GM21526 (cell line): ENCODE measurements around the gene RNLS.
A peak's percentile ranks its signal among the peaks of the same experiment; 100 is the strongest.

Source experiments
- ATAC-seq: cut with Tn5 transposase; IDR thresholded peaks from one replicate; pipeline ENCODE4 v1.9.1; 2021; ENCODE audit warnings: moderate library complexity; ENCODE audit not compliant: unreplicated experiment, low FRiP score

Gene RNLS

DNA sequence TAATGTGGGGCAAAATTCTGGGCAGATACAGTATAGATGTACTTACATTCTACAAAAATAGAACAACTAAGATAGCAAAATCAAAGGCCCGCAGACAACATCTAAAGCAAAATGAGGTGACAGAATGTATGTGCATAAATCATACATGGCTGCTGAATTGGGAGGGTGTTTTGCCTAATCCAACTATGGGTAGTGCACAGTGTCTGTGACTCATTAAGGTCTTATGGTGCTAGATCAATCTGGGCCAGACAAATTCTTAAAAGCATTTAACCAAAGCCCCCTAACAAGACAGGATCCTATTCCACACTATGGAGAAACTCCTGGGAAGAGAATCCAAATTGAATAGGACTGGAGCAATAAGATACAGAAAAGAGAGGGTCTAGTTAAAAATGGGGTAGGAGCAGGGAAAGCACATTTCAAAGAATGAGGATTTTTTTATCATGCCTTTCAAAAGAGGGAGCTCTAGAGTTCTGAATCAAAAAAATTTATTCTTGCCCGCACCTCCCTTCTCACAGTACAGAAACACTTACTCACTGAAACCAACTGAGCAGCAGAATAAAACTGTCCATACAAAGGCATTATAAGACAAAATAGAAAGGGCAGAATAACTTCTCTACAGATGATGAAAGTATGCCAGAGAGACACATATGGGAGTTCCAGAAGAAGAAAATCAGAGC, 181.3 kb downstream of the RNLS start:
- ATAC-seq, result no peak

DNA sequence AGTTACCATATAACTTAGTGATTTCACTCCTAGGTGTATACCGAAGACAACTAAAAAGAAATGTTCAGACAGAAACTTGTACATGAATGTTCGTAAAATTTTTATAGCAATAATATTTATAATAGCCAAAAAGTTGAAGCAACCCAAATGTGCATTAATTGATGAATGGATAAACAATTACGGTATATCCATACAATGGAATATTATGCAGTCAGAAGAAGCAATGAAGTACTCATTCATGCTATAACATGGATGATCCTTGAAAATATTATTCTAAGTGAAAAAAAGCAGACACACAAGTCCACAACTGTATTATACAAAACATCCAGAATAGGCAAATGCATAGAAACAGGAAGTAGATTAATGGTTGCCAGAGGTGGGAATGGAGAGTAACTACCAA, 183.9 kb downstream of the RNLS start:
- ATAC-seq, result no peak

DNA sequence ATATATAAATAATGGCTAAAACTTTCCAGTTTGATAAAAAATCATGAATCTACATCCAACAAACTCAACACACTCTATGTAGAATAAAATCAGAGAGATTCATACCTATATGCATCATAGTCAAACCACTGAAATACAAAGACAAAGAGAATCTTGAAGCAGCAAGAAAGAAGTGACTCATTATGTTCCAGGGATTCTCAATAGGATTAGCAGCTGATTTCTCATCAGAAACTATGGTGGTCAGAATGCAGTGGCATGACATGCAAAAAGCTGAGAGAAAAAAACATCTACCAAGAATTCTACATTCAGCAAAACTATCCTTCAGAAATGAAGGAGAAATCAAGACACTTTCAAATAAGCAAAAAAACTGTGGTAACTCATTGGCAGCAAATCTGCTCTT, 187.4 kb downstream of the RNLS start:
- no peak for ATAC-seq

DNA sequence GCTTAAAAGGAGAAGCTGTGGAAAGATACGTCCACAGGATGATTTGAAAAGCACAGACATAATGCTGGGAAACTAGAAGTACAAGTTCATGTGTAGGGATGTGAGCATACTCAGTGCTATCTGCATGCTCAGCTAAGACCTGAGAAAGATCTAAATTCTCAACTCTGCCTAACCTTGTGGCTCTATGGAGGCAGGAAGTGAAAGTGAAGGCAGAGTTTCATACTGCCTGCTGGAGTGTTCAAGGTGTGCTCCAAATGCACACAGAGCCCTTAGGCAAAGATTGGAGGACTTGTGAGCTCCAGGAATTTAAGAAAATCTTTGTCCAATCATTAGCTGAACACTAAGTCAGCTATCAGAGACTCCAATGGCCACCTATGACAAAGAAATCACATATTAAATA, 190.9 kb downstream of the RNLS start:
- peak; percentile 89 for ATAC-seq

DNA sequence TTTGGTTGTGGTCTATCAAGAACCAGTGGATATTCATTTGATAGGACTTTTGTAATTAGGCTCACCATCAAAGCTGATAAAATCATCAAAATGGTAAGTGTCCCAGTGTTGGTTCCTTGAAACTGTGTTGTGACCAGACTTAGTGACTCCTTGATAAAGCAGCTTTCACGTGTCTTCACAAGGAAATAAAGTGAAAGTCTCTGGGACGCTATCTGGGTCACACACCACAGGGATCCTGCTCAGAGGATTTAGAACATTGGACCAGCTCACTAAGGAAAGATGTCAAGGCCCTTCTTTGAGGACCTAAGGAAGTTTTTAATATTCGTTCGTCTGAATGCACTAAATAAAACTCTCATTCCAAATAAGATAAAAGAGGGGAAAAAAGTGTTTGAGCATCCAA, 193.1 kb downstream of the RNLS start:
- ATAC-seq, result no peak

DNA sequence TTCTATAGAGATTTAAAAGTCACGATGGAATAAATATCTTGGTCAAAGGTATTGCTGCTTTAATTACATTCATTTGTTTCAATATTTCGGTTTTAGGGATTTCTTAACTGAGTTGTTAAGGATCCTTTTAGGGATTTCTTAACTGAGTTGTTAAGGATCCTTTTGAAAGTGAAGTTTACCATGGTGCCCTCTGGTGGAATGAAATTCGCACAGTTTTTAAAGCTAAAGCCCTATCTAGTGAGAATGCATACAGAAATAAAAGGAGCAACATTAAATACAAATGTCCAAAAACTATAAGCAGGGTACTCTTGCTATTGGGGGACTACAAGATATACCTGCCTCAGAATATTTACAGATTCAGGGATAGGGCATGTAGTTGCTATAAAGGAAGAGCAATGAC, 193.7 kb downstream of the RNLS start:
- no peak for ATAC-seq

DNA sequence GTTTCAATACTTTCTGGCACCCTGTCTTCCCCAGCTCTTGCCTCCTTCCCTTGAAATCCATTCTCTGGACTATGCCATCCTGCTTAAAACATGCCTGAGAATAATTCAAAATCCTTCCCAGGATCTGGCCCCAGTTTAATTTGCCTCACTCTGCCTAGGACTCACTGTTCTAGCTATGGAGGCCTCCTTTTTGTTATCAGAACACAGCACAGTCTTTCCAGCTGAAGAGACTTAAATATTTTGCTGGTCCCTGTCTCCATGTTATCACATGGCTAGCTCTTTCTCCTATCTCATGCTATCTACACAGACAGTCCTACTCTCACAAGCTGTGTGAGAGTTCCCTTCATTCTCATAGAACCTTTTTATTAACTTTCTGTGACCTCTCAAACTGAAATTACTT, 194.8 kb downstream of the RNLS start:
- no peak for ATAC-seq

DNA sequence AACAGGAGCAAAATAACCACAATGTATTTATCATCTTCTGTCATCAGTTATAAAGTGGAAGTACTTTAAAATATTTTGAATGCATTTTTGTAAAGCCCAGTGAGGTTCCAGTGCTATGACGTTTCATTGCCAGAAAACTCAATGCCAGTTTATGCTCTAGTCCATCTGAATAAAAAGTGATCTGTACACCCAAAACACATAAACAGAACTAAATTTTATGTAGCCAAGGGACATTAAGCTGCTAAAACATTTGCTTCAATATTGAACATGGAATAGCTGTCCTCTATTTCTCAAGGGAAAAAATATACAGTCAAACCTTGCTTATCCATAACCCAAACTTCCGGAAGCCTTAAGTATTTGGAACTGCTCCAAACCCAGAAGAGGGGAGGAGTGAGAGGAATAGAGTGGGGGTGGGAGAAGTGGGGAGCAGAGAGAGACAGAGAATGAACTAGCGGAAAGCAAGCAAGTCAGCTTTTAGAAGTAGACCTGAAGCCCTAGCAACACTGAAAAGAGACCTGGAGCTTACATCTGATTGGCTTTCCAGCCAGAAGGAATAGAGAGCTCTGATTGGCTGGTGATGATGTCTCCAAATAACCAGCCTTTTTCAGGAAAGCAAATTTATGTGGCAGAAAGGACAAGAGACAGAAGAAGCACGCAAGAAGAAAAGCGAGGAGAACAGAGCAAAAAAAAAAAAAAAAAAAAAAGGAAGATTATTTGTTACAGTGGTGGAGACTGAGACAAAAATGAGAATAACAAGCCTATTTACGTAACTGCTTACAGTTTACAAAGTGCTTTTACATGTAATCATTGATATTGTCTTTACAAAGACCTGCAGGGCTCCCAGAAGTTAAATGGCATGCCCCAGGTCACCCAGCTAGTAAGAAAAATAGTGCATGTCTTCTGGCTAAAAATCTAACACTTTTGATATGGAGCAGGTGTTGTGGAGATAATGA, 196.0 kb downstream of the RNLS start:
- peak; percentile 46 for ATAC-seq

DNA sequence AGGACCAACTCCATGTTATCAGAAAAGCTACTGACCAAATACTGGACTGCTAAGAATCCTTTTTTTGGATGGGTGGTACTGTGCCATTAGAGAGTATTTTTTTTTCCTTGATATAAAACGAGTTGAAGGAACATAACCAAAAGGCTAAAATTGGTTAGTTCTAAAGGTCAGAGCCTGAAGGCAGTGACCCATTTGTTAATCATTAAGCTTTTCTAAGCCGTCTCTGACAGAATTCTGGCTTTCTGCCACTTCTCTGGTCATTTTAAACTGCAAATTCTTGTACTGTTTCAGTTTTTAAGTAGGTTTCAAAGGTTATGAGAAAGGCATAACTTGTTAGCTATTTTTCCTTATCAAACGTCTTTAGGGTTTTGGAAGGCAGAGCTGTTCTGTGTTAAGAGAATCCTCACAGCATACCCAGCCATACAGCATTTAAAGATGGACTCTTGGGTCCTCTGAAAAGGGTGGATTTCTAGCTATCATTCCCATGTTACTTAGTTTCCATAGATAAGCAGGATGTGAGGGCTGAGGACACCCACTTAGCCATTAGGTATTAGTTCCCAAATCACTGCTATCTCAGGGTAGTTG, 196.8 kb downstream of the RNLS start:
- ATAC-seq, result peak; percentile 24

DNA sequence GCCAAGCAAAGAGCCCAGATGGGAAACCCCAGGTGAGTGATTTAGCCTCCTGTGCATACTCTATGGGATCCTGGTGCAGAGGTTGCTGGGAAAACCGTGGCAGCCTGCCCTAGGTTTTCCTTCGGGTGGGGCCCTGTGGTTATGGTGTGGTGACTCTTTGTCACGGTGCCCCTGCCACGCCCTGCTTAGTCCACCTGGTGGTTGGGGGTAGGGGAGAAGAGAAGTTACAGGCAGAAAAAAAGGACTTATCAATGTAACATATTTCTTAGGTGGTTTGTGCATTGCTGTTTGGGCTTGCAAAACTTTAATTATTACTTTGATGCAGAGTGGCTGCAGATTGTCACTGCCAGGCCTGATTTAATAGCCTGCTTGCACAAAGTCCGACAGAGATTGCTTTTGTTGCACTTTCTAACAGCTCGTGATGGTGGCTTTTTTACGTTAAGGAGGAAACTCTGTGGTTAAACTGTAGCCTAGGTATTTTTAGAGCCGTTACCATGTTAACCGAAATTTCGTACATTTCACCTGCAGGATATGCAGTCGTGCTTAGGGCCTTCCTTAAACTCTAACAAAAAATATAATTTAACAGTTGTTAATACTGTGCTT, 197.4 kb downstream of the RNLS start:
- peak; percentile 67 for ATAC-seq

DNA sequence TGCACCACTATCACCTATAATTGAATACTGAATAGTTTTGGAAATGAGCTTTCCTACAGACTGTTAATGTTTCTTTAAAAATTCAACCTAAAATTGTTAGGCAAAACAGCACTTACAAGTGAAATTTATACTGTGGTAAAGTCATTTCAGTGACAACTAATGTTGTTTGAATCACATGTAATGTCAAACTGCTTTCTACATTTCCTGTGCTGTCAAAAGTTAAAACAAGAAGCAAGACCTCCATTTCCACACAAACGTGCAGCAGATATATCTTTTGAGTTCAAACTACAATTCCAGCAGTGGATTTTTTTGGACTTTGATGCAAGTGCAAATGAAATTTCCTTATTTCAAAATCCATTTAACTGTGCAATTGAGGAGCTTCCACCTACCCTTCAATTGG, 199.8 kb downstream of the RNLS start:
- ATAC-seq, result no peak

DNA sequence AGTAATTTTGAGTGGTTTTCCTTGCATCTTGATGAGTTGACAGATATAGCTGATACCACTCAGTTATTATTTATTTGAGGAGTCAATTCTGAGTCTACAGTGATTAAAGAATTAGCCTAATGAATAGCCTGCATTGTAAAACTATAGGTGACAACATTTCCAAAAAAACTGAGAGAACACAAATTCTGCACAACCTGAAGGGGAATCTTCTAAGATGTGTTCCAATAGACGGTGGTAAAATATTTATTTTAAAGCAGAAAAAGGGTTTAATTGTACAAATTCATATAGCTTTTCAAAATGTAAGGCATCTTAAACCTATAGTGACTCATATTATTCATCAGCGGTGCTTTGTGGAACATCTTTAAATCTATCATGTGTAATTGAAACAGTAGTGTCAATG, 200.4 kb downstream of the RNLS start:
- ATAC-seq, result no peak

DNA sequence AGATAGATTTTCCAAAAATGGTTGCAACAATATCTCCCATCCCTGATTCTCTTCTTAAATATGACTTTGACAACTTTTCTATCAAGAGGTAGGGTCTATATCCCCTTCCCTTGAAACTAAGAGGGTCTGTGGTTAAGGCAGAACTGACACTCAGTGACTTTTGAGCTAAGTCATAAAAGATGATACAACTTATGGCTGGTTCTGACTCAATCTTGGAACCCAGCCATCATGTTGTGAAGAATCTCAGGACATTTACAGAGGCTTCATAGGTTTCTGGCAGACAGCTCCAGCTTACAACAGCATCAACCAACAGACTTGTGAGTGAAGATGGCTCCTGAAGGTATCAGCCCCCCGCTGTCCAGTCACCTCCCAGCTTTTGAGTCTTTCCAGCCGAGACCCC, 203.5 kb downstream of the RNLS start:
- no peak for ATAC-seq

DNA sequence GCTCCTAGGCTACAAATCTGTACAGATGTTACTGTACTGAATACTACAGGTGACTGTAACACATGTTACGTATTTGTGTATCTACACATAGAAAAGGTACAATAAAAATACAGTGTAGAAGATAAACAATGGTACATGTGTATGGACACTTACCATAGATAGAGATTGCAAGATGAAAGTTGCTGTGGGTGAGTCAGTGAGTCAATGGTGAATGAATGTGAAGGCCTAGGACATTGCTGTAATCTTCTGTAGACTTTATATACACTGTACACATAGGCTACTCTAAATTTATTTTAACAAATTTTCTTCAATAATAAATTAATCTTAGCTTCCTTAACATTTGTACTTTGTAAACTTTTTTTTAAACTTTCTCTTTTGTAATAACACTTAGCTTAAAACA, 205.6 kb downstream of the RNLS start:
- ATAC-seq, result no peak

DNA sequence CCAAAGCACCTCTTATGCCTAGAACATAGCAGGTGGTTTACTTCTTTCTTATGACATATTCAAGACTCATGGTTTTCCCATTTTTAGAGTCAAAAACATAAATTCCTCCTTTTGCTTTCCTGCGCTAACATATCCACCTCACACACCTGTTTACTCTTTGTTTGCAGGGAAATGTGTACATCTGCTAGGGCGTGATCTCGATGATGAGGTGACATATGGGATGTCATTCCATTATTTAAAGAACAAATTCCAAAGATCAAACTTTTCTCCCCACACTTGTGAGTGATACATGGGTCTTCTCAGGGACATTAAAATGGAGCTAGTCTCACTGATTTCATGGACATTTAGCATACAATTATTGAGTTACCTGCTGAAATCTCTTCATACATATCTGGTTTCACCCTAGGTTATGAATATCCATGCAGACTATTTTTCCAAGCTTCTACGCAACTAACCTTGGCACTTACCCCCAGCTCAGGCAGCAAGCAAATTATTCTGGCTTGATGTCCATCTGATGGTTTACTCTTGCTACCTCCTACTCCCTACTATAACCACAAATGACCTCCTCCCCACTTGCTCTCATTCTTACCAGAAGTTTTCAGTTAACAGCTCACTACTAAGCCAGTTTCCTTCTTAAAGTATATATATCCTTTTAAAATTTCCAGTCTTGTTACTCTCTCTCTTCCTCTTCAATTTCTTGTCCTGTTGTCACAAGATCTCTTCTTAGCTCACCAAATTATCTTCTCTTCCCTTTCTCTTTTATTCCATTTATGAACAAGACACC, 208.5 kb downstream of the RNLS start:
- no peak for ATAC-seq

DNA sequence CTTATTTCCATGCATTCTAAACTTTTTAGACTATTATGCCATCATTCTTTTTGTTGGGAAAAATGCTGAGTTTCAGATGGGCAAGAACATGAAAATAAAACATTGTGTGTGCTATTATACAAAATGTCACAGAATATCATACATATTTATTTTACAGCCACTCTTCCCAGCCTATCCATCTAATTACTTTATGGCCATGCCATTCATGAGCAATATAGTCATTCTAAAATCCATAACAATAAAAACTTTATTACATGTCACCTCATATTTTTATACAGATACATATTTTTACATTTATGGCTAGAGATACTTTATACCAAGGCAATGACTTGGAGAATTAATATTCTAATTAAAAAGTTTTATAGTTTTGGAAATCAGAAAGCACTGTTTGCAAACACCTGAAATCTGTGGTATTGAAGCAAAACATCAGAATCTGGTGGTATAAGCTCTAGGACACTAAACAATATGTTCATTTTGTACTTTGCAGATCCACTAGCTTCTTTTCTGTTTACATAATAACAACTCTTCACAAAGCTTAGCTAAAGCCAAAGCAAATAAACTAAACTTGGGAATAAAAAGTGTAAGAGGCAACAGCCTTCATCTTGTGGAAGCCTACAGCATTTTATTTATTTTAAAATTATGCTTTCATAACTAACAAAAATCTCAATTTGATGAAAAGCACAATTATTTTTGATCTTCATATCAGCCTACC, 210.1 kb downstream of the RNLS start:
- no peak for ATAC-seq

DNA sequence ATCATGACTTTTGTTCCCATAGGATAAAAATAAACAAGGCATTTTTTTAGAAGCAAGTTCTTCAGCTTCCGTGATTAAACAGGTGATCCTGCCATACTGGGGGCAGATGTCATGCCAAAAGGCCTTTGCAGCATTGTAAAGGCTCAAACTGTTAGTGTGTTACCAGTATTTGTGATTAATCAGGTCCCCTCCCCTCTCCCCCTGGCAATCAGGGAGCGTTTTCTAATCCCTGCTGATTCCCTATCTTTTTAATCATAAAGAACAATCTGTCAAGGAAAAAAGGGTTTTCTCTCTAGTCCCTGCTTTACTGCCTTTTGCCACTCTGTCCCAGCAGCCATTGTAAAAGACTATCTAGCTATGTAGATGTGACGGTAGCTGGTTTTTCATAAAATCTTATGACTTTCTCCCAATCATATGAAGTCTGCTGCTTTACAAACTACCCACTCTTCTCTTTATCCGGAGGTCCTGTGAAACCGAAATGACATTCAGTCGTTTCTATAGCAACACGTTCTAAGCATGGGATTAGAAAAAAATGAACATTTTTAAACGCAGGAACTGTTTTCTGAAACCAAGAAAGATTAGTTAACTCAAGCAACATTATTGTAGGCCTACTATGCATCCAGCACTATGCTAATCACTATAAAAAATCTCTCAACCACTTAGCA, 210.9 kb downstream of the RNLS start:
- no peak for ATAC-seq

DNA sequence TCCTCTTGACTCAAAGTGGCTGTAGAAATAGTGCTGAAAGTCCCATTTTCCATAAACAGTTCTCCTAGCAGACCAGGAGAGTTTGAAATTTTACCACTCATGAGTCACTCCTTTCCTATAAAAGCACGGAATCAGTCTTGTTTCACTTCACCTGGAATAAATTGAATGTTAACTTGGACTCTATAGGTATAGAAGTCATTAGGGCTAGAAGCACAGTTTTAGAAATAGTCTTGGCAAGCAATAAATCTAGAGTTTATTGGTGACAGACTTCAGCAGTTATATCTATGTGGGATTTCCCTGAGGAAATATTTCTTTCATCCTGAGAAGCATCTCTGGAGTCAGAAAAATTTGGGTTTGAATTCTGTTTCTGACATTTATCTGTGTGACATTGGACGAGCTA, 212.4 kb downstream of the RNLS start:
- ATAC-seq, result no peak

DNA sequence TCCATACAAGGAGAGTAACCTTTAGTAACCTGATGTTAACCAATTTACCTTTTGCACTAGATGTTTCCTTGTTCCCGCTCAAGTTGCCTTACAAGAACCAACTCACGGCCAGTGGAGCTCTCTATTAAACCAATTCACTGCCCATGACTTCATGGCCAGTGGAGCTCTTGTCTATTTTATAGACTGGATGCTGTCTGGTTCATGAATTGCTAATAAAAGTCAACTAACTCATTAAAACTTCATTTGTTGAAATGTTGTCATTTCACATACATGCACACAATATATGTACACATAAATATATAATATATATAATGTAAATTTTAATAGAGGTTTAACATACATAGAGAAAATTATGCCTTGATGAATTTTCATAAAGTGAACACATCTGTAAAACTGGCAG, 216.3 kb downstream of the RNLS start:
- ATAC-seq, result no peak
